Central memory CD4-positive, alpha-beta T cell (primary cell): ENCODE data around the gene PNMA1.
A peak's percentile ranks its signal among the peaks of the same experiment; 100 is the strongest.

ENCODE experiments used
- DNase-seq: peaks from one replicate; pipeline ENCODE4 v3.0.0; 2022

PNMA1 gene

DNA sequence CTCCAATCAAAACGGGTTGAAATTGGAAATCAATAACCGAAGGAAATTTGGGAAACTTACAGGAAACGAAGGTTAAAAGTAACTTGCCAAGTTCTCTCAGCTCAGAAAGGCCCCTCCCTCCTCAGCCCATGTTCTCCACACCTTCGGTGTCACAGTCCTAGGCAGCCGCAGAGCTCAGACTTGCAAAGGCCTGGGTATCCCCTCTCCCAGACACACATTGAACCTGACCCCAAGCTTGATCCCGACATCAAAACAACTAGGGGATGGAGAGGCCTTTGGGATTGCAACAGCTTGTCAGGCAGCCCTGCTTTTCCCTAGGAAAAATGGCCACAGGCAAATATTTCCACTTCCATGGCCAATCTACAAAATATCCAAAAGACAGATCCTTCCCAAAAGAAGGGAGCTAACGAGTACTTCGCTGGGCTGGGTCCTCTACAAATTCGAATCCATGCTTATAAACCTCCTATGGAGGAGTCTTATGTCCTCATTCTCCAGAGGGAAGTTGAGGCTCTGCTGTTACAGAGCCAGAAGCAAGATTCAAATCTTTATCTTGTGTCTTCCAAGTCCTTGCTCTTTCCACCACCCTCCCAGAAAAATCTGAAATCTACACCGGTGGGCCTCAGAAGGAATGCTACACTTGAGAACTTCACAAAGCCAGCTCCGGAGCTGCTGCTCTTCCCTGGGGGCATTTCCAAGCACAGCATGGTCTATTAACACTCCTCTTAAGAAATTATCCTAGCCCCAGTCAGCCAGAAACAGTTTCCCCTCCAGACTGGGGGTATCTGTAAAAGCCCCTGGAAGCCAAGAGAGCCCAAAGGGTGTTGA lies 35.7 kb upstream of the PNMA1 start:
- no peak for DNase-seq

- DNase-seq, result no peak
Measured at GRCh38 chr14:73748858-73749357, 34.7 kb upstream of the PNMA1 start.

DNA sequence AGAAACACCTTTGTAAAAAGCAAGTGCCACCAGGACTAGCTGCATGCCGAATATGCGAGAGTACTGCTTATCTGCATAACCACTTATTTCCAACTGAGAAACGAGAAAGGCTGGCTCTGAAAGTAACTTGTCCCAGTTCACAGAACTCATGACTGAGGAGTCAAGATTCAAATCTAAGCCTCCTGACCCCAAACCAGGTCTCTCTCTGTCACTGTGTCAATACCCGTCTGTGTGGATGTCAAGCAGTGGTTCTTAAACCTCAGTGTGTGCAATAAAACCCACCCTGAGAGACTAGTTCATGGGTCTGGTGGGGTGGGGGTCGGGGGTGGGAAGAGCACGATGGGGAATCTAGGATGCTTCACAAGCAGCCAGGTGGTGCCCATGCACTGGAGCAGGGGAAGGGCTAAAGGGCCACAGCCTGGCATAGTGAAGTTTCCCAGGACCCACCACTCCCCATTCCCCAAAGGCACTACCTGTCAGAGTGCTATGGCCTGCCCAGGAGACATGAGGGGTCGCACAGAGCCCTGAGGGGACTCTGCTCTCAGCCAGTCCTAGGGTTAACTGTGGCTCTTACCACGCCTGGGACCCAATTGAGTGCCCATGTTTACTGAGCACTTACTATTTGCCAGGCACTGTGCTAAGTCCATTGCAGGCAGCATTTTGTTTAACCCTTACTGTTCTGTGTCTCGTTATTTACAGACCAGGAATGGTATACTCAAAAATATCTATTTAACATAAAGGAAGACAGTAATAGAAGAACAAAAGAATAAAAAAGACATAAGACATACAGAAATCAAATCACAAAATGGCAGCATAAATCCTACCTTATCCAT lies 33.4 kb upstream of the PNMA1 start:
- no peak for DNase-seq

- DNase-seq, result no peak
Measured at GRCh38 chr14:73746520-73747378, 32.6 kb upstream of the PNMA1 start.

GRCh38 chr14:73745571-73746519 lies 31.7 kb upstream of the PNMA1 start:
- DNase-seq, result no peak

DNA sequence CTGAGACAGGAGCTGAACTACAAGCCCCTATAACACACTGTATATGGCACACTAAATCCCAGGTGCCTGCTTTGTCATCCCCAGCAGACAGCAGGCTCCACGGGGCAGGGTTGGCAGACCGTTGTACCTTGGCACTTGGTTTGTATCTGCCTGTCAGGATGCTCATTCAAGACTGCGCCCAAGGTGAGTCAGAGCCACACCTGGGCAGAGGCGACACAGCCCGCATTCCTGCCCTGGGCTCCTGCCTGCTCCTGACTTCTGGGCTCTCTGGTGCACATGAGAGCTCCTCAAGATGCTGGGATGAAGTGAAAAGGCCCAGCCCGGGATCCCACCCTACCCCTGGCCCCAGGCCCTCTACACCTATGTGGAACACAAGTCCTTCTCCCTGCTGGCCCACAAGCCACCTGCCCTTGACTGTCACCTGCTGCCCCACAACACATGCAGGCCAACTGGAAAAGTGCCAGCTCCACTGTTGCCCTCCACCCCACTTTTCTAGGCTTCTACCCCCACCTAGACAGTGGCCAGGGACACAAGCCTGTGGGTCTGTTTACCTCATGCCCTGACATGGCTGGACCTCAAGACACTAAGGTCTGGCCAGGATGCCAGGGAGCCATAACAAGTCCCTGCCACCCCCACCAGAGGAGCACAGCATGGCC lies 30.8 kb upstream of the PNMA1 start:
- DNase-seq, result no peak

- no peak for DNase-seq
Measured at GRCh38 chr14:73744175-73744867, 30.1 kb upstream of the PNMA1 start.

DNA sequence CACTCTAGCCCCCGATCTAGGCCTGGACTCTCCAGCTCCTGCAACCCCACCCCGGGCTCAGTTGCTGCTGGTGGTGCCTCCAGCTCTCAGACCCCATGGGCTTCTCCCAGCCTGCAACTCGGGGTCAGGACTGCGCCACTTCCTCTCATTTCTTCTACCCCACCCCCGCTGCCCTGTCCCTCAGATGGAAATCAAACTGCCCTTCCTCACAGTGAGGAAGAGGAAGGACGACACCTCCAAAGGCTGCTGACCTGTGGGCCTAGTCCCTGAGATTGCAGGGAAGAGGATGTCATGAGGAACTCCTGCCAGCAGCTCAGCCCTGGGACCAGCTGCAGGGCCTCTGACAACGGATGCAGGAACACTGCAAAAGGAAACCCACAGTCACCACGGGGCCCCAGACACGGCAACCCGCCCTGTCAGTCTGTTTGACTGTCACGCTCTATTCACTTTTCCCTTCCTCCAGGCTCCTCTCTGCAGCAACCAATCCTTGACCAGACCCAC lies 29.3 kb upstream of the PNMA1 start:
- DNase-seq, result peak; percentile 59

GRCh38 chr14:73742520-73743238 lies 28.5 kb upstream of the PNMA1 start:
- DNase-seq, result no peak

DNA sequence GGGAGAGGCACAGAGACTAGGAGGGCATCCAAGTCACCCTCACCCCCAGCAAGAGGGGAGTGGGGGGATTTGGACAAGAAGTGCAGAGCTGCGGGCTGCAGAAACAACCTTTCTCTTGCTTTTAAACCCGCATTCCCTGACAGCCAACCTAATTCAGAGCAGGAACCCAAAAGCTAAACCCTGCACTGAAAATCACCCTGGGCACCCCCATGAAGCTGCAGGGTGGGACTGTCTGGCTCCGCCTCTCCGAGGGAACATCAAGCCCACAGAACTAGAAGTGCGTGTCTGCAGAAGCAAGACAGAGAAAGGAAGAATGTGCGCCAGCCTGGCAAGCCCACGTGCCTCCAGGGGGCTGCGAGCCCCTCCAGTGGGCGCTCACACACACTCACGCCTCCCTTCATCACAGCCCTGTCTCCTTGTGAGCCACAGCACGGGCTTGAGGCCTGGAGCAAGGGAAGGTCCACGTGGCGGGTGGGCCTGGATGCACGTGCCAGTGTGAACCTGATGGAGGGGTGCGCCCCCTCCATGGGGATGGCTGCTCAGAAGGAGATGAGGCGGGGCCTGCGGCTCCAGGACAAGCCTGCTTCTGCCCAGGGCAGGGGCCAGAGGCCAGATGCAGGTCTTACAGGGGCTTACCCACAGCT lies 27.8 kb upstream of the PNMA1 start:
- no peak for DNase-seq

DNA sequence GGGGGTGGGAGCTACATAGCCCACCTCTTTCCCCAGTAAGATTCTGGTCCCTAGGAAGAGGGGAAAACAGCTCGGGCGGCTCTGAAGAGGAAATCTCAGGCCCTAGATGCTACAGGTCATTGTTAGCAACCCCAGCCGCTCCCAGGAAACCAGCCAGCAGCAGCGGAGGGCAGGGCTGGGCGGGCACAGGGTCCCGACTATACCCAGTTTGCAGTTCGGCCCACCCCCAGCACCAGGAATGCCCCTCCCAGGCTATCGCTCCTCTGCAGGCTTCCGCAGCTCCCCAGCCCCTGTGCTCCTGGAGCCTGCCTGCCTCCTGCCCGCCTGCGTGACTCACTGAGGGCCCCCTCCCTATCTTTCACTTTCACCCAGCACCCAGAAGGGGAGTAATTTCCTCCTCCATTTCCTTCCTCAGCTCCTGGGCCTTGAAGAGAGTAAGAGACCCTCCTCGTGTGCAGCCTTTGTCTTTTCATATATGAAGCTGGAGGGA lies 27.2 kb upstream of the PNMA1 start:
- DNase-seq, result peak; percentile 66

DNA sequence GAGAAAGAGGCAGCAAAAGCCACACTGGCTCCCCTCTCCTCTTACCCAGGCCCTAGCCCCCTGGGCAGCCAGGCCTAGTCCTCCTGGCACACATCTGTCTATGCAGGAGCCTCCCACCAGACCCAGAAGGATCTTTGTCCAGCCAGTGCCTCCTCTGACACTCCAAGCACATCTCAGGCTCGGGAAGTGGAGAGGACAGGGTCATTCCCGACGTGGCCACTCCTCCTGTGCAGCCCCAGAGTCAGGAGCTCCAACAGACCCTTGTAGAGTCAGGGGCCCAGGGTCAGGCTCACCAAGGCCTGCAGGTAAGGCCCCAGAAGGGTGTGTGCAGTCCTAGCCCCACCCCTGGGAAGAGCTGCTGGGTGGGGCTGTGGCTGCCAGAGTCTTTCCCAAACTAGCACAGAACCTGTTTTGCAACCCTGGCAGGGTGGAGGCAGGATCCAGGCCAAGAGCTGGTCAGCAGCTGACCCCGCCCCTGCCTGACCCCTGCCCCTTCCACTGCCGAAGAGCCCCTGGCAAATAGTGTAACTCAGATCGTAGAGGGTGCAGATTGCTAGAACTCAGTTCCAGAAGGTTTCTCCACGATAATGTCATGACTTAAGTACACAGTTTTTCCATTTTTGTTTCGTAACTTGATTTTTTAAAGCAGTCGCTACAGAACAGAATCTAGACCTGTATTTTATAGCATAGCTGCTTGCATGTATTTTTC lies 26.6 kb upstream of the PNMA1 start:
- no peak for DNase-seq

DNA sequence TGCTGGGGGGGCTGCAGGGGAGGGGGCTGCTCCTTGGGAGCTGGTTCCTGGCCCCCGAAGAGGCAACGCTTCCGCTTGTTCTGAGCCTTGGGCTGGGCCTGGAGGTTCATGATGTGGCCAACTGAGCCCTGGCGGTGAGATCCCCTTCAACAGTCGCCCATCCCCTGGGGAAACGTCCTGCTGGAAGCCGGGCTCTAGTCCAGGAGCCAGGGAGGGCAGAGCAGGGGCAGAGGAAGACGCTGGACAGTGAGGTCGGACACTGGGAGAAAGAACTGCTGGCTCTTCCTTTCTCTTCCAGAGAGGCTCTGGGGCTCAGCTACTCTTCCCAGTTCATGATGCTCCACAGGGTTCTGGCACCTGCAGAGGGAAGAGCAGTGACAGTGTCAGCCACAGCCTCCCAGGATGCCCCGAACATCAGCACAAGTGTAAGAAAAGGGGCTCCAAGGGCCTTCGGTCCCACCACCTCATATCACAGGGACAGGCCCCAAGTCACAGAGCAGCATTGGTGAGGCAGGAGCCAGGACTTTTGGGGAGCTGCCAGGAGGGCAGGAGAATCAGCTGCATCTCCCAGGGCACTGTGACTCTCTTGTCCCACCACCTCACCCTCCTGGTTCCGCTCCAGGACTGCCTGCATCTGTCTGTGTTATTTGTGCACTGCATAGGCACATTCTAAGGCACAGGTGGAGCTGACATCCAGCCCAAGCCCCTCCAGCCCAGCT lies 25.9 kb upstream of the PNMA1 start:
- no peak for DNase-seq

GRCh38 chr14:73739174-73739898 lies 25.2 kb upstream of the PNMA1 start:
- no peak for DNase-seq

DNA sequence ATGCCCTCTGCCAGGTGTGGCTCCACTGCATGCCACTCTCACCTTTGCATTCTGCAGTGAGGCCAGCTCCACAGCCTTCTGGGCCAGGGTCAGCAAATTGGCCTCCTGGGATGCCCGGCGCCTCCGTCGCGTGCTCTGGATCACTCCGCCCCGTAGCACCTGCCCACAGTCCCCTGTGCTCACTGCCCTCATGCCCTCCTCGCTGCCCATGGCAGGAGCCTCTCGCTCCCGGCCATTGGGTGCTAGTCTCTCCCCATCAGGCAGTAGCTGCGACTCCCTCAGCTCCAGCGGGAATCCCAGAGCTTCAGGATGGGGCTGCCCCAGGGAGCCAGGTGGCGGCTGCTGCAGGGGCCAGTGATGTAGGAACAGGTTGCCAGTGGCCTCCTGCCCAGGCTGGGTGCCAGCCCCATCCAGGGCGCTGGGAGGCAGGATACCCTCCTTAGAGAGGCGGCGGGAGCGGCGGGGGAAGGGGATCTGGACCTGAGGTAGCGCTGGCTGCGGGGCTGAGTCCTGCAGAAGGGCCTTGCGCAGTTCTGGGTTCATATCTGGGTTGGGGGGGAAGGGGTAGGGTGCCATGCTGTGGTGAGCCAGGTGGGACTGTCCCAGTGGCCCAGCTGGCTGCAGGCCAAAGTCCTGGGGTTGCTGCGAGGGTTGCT lies 24.5 kb upstream of the PNMA1 start:
- no peak for DNase-seq

- no peak for DNase-seq
Measured at GRCh38 chr14:73736842-73737241, 22.7 kb upstream of the PNMA1 start.
